Lower leg skin (tissue), 3 donors: ENCODE measurements around the gene CUL3.

Experiments used
- POLR2A ChIP-seq, 2 donors: fragments of 450-650 bp; IDR thresholded peaks; one replicate each; pipeline ENCODE4 v1.6.1; 2016 to 2017; ENCODE audit warnings: antibody characterized with exemption in 2 of 2, mild to moderate bottlenecking in 1 of 2, moderate library complexity in 1 of 2
- TF ChIP-seq, protein P1 (sequence below), 3 donors: fragments of 450-650 bp; IDR thresholded peaks; one replicate each; pipeline ENCODE4 v1.5.1; 2016; ENCODE audit warnings: antibody characterized with exemption in 3 of 3, mild to moderate bottlenecking in 3 of 3, moderate library complexity in 2 of 3

DNA sequence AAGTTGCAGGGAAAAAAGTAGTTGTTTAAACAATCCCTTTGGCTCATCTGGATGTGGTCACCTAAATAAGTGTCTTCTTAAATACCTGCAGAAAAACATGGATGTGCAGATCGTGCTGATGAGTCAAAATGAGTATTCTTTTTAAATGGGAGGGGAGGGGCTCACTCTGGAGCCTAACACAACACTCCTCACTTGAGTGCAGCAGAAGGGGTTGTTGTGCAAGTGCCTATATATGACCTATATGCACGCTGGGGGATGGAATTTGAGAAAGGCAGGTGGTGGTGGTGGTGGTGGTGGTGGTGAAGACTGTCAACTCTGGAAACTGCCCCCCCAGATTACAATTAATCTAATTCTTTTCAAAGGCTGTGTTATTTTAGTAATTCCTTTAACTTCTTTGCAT is 105.3 kb downstream of the CUL3 start:
- TF ChIP-seq, protein P1, sequence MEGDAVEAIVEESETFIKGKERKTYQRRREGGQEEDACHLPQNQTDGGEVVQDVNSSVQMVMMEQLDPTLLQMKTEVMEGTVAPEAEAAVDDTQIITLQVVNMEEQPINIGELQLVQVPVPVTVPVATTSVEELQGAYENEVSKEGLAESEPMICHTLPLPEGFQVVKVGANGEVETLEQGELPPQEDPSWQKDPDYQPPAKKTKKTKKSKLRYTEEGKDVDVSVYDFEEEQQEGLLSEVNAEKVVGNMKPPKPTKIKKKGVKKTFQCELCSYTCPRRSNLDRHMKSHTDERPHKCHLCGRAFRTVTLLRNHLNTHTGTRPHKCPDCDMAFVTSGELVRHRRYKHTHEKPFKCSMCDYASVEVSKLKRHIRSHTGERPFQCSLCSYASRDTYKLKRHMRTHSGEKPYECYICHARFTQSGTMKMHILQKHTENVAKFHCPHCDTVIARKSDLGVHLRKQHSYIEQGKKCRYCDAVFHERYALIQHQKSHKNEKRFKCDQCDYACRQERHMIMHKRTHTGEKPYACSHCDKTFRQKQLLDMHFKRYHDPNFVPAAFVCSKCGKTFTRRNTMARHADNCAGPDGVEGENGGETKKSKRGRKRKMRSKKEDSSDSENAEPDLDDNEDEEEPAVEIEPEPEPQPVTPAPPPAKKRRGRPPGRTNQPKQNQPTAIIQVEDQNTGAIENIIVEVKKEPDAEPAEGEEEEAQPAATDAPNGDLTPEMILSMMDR (IDR thresholded peaks at IDR 0.05) = no peak
- no peak for TF ChIP-seq POLR2A (IDR thresholded peaks at IDR 0.05)
